ENCODE data around the gene ARVCF.

DNA sequence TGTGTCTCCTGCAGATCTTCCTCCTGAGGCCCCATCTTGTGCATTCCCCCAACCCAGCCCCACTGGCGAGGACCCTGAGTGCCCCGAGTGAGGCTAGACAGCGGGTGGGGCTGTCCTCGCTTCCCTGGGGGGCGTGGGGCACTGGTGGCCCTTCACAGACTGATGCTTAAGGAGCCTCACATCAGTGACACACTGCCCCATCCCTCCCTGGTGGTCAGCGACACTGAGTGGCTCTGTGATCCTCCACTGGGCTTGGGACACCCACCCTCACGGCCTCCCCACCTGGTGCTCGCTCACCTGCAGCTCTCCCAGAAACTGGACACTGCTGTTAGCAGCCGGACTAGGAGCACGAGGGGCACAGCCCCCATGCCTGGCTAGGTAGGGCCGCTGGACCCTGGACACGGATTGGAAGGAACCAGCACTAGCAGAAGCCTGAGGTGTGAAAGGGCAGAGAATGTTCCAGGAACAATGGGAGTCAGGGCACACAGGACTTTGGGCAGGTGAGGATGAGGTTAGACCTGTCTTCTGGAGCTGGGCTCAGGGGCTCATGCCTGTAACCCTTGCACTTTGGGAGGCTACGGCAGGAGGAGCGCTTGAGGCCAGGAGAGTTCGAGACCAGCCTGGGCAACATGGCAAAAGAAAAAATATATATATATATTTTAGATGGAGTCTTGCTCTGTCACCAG is 51.8 kb downstream of the ARVCF start:
- TF ChIP-seq, protein P1, sequence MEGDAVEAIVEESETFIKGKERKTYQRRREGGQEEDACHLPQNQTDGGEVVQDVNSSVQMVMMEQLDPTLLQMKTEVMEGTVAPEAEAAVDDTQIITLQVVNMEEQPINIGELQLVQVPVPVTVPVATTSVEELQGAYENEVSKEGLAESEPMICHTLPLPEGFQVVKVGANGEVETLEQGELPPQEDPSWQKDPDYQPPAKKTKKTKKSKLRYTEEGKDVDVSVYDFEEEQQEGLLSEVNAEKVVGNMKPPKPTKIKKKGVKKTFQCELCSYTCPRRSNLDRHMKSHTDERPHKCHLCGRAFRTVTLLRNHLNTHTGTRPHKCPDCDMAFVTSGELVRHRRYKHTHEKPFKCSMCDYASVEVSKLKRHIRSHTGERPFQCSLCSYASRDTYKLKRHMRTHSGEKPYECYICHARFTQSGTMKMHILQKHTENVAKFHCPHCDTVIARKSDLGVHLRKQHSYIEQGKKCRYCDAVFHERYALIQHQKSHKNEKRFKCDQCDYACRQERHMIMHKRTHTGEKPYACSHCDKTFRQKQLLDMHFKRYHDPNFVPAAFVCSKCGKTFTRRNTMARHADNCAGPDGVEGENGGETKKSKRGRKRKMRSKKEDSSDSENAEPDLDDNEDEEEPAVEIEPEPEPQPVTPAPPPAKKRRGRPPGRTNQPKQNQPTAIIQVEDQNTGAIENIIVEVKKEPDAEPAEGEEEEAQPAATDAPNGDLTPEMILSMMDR (IDR thresholded peaks at IDR 0.05): no peak
- no peak for TF ChIP-seq POLR2A (IDR thresholded peaks at IDR 0.05)
- TF ChIP-seq POLR2AphosphoS5 (IDR thresholded peaks at IDR 0.05): no peak
